GM18868 (cell line): ENCODE measurements around the gene HYAL2.
"Not testable (repeated sequence)": the region's sequence is repeated elsewhere in the genome, so short reads cannot be mapped to it uniquely, and the experiment has no call there.

ENCODE experiments used
- ATAC-seq: cut with Tn5 transposase; IDR thresholded peaks from one replicate; pipeline ENCODE4 v1.9.1; 2021; ENCODE audit warnings: mild to moderate bottlenecking, moderate library complexity; ENCODE audit not compliant: unreplicated experiment

Gene HYAL2

DNA sequence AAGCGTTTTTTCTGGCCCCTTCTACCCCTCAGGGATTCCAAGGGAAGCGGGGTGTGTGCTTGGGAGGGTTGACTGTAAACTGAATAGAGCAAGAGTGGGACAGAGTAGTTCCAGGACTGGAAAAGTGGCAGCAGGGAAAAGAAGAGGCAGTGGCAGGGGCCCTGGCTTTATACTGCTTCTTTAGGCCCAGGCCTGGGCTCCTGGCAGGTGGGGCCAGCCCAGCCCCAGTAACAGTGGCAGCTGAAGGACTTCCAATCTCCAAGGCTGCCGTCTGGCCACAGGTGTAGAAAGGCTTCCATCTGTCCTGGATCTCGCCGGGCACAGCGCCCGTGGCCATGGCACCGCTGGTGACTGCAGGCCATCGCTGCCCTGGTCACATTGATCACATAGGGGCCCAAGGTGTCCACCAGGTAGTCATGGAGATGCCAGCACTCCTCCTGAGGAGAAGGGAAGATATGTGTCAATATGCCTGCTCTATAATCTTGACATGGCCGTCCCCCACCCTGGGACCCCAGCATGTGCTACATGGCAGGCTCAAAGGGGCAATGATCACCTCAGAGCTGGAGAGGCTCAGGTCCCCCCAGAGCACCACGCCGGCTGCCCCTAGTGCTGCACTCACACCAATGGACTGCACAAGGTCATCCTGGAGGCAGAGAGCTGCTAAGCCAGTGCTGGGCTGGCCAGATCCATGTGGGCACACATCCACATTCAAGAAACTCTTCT, 29.3 kb downstream of the HYAL2 start:
- ATAC-seq = no peak

DNA sequence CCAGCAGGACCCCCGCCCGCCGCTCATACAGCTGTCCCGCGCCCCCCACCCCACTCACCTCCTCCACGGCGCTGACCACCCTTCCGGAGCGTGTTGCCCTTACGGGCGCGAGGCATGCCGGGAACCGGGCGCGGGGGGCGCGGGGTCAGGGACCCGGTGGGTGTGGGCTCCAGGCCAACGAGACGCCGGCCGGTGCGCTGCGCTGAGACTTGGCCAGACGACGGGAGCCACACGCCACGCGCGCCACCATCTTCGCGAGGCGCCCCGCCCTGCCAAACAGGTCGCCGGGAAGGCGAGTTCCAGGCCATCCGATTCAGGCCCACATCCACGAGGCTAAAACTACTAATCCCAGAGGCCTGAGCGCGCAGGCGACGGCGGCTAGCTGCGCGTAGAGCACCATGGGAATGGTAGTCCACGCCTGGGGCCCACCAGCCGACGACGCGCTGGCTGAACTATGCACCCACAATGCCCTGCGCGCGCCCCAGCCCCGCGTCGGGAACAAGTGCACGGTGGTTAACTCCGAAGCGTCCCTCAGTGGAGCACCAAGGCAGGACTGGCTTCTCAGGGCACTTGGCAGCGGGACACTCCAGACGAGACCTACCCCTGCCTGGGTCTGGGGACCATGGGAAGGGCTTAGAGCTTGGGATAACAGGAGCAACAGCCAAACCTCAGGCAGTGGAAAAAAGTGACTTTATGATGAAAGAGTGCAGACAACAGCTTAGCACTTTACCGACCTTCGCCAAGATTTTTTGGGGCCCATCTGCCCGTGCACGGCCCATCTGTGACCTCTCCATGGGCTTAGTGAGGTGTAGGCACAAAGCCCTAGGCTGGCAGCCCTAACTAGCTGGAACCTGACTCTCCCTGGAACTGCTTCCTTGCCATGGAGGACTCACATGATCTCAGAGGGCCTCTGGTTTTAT, 30.1 kb downstream of the HYAL2 start, which contains the start of gene IFRD2:
Gene IFRD2, minus strand, starts transcription at position 271 of the 920 bp plus-strand sequence. Its CDS starts 155 bp downstream, at position 116.
- peak; percentile 94 for ATAC-seq

DNA sequence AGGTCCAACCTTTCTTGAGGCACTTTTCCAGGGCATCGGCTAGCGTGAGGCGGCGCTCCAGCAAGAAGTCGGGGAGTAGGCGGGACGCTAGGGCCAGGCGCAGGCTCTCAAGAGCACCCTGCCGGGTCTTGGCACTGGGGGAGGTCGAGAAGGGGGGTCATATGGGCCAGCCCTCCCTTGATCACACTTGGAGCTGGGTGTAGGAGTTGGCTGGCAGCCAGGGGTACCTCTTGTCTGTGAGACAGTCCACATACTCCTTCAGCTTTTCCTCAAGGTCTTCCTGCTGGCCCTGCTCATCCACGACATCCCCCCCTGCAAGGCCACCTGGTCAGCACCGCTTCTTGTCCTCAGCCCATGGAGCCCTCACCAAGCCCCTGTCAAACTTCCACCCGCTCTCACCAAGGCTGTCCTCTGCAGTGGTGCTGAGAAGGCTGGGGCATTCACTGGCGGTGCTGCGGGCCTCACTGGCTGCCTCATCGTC, 32.3 kb downstream of the HYAL2 start:
- ATAC-seq = no peak

DNA sequence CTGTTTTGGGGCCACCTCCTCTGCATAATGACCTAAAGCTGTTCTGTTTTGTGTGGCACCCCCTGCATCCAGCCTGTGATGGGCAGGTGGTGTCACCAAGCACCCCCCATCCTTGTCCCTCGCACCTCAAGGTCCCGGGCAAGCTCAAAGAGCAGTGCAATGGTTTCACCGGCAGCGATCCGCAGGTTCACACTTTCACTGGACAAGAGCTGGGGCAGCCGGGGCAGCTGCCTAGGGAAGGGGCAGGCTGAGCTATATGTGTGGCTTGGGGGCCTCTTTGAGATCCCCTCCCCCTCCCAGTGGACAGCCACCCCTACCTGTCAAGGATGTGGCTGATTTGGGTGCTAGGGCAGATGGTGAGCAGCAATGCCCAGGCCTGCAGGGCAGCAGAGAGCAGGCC, 33.4 kb downstream of the HYAL2 start:
- no peak for ATAC-seq

DNA sequence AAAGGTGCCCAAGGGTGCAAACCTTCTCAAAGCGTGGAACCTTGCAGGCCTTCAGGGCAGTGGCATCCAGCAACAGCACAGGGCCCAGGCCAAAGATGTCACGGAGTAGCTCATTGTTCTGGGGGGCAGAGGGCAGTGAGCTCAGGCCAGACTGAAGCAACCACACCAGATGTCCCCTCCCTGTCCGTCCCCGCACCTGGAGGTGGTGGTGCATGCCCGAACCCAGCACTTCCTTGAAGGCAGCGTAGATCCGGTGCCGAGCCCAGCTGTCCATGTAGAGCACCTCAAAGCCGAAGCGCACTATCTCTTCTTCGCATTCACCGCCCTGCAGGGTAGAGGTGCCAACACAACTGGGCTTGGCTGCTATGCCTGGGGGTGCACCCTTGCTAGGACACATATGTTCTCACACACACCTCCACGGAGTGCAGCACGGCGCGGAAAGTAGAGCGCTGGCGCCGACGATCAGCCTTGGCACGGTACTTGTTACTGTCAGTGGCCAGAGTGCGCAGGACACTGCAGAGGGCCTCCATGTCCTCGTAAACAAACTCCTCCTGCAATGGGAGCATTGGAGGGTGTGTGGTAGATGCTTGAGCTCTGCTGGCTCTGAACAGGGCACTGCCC, 34.0 kb downstream of the HYAL2 start:
- no peak for ATAC-seq

DNA sequence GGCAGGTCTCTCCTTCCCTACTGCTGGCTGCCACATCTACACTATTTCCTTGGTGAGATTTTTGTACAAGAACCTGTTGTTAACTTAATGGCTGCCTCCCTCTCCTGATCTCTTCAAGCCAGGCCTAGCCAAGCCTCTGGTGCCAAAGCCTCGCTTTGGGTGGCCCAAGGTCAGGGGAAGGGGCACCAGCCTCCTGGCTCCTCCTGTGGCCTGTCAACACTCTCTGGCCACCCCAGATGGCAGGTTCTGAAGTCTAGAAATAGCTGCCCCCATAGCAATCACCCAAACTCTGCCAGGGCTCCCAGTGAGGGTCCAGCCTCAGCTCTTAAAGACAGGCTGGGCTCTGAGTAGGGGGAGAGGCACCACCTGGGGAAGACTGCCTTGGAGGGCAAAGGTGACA, 35.3 kb downstream of the HYAL2 start:
- ATAC-seq = no peak

DNA sequence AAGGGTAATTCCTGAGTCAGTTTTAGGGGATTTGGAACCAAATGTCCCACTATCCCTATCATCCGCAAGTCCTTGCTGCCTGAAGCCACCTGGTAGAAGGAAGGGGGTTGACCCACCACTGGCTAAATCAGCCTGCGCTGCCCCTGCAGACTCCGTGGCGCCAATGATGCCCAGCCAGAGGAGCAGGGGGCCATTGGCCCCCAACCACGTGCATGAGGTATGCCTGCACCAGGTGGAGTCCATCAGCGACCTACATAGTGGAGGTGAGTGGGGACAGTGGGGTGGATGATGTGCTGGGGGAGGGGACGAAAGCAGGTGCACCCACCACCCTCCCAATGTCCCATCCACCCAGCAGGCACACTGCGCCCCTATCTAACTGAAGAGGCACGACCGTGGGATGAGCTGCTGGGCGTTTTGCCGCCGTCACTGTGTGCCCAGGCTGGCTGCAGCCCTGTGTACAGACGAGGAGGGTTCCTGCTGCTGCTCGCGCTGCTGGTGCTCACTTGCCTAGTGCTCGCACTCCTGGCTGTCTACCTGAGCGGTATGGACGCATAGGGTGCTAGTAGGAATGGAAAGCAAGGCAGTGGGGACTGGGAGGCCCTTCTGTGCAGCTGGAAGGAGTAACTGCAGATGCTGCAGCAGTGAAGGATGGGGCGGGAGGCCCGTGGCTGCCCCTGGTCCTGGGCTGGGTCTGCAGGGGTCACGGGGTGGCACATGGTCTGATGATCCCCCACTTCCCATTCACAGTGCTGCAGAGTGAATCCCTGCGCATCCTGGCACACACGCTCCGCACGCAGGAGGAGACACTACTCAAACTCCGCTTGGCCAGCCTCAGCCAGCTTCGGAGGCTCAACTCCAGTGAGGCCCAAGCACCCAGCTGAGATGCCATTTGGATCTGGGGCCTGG, 36.0 kb downstream of the HYAL2 start:
- ATAC-seq = no peak

DNA sequence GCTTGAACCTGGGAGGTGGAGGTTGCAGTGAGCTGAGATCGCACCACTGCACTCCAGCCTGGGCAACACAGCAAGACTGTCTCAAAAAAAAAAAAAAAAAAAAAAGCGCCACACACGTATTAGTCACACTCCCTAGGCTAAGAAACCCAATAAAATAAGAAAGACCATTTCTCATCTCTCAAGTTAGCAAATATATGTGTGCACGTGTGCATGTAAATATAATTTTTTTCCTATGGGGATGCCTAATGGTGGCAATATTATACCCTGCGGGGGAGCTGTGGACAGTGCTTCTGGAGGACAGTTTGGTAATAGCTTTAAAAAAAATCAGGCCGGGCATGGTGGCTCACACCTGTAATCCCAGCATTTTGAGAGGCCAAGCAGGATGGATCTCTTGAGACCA, 38.4 kb downstream of the HYAL2 start:
- not testable (repeated sequence) for ATAC-seq

DNA sequence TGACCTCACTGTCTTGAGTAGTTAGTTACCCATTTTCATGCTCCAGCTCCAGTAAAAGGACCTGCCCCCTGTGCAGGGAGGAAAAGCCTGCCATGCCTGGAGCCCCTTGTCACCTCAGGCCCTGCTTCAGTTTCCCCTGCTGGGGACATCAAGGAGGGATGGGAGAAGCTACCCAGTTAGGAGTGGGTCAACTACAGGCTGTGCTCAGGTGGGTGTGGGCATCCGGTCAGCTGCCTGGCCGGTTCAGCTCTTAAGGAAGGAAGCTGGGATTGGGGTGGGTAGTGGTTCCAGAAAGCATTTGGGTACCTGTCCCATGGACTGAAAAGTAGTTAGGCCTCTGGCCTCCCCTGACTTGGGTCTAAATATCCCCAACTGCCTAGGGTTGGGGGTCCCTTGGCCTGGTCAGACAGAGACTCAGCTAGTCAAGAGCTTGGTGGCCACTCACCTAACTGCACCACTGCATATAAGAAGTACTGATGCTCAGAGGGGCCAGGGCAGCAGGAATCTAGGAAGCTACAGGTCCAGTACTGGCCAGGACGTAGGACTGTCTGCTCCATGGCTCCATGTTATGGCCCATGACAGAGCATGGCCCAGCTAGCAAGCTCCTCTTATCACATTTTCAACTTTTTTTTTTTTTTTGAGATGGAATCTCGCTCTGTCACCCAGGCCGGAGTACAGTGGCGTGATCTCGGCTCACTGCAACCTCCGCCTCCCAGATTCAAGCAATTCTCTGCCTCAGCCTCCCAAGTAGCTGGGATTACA, 43.1 kb downstream of the HYAL2 start:
- no peak for ATAC-seq

DNA sequence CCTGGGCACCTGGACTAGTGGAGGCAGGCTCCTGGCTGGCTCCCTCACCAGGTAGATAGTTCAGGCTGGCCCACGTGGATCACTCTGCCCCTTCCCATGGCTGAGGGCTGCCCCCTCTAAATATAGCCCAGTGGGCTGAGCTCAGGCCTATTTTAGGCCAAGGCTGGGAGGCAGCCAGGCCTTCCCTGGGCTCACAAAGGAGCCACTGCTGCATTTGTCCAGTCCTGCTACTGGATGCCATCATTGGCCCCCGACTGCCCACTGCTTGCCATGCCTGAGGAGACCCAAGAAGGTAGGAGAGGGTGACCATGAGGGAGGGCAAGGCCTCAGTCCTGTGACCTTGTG, 43.7 kb downstream of the HYAL2 start, which contains the start of gene LSMEM2:
Gene LSMEM2, plus strand, starts transcription at position 208 of the 345 bp plus-strand sequence. Its CDS starts 27 bp downstream, at position 235.
- ATAC-seq = no peak

DNA sequence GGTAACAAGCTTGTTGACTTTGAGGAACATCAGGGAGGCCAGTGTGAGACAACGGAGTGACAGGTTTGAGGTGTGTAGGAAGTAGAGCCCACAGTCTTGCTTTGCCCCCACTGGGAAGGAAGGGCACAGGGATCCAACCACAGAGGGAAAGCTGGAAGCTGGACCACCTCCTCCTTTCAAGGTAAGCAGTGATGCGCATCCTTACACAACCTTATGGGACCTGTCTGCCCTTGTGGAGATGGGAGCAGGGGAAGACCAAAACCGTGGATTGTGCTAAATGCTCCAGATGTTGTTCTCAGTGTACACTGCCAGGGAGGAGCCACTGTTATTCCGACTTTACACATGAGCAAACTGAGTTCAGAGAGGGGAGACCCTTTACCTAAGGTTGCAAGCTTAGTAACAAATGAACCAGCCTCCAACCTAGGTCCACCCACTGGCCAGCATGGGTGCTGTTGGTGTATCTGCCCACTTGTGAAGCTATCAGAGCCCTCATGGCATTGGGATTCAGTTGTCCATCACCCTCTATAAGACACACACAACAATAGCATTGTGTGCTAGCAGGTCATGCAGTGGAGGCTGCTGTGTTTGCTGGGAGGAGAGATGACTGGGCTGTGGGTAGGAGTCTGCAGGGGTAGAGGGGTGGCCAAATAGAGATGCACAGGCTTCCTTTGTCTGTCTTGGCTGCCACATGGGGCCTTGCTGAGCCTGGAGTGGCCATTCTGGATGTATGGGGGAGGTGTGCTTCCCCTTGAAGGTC, 44.2 kb downstream of the HYAL2 start:
- no peak for ATAC-seq

DNA sequence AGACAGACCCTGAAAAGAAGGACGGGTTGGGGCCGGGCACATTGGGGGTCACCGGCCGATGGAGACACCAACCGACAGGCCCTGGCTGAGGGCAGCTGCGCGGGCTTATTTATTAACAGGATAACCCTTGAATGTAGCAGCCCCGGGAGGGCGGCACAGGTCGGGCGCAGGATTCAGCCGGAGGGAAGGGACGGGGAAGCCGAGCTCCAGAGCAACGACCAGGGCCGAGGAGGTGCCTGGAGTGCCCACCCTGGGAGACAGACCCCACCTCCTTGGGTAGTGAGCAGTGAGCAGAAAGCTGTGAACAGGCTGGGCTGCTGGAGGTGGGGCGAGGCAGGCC, 45.8 kb downstream of the HYAL2 start:
- no peak for ATAC-seq

DNA sequence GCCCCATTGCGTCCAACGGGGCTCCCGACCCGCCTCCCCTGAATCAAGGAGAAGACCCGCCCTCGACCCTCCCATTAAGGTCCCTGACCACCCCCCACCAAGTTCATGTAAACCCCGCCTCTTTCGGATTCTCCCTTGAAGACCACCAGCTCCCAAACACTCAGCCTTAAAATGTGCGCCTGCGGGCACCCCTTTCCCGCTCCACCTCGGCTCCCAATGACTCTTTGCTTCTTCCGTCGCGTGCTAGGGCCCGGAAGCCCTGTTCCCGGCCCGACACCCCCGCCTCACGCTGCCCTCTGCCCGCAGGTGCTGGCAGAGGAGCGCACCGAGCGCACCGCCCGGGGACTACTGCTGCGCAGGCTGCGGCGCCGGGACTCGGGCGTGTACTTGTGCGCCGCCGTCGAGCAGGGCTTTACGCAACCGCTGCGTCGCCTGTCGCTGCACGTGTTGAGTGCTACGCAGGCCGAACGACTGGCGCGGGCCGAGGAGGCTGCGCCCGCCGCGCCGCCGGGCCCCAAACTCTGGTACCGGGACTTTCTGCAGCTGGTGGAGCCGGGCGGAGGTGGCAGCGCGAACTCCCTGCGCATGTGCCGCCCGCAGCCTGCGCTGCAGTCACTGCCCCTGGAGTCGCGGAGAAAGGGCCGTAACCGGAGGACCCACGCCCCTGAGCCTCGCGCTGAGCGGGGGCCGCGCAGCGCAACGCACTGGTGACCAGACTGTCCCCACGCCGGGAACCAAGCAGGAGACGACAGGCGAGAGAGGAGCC, 46.4 kb downstream of the HYAL2 start:
- ATAC-seq = no peak

DNA sequence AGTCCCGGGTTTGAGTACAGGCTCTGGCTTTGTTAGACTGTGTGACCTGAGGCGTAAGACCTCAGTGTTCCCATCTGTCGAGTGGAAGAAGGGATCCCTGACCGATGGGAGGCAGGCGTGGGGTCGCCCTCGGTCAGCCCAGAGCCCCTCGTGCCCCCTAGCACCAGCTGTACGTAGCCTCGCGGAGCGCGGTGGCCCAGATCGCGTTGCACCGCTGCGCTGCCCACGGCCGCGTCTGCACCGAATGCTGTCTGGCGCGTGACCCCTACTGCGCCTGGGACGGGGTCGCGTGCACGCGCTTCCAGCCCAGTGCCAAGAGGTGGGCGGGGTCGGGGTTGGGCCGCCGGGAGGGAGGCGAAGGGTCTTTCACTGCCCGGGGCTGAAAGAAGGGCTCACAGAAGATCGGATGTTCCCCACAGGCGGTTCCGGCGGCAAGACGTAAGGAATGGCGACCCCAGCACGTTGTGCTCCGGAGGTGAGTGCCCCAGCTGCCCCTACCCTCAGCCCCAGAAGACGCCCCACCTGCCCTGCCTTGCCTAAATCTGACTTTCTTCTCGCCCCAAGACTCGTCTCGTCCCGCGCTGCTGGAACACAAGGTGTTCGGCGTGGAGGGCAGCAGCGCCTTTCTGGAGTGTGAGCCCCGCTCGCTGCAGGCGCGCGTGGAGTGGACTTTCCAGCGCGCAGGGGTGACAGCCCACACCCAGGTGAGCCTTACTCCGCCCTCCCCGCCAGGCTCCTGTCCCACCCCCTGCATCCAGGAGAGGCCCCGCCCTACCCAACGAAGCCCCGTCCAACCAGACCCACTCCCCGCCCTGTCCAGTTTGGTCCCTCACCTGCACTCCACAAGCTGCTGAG, 47.2 kb downstream of the HYAL2 start:
- ATAC-seq = no peak

DNA sequence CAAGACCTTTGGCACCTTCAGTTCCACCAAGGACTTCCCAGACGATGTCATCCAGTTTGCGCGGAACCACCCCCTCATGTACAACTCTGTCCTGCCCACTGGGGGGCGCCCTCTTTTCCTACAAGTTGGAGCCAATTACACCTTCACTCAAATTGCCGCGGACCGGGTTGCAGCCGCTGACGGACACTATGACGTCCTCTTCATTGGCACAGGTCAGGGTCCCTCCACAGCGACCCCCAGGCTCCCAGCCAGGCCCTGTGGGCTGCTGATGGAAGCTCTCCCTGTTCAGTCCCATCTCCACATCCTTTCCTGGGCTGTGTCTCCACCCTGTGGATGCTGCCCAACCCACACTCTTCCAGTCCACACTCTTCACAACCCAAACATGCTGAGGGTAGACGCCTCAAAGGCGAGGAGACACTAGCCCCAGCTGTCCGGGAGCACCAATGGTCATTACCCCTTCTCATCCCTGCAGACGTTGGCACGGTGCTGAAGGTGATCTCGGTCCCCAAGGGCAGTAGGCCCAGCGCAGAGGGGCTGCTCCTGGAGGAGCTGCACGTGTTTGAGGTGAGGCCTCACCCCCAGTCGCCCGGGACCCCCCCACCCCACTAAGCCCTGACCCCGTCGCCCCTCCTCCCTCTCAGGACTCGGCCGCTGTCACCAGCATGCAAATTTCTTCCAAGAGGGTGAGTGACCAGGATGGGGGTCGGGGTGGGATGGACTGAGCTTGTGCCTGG, 48.0 kb downstream of the HYAL2 start:
- no peak for ATAC-seq

DNA sequence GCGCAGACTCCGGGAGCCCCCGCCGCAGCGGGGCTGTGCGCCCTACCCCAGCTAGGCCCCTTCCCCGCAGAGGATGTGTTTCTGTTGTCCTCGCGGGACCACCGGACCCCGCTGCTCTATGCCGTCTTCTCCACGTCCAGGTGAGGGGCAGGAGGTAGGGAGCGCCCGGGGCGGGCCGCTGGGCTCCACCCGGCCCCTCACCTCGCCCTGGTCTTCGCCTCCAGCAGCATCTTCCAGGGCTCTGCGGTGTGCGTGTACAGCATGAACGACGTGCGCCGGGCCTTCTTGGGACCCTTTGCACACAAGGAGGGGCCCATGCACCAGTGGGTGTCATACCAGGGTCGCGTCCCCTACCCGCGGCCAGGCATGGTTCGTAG, 48.9 kb downstream of the HYAL2 start:
- no peak for ATAC-seq
